HL-60 (cell line): ENCODE measurements around the gene NINJ2.

Source experiments
- POLR2AphosphoS5 ChIP-seq: IDR thresholded peaks from 2 replicates; pipeline ENCODE4 v1.6.1; 2012; ENCODE audit warnings: low read depth
- TF ChIP-seq, protein P1 (sequence below): IDR thresholded peaks from one replicate; pipeline ENCODE4 v1.5.1; 2011; ENCODE audit warnings: low read length, control low read depth, inconsistent platforms; ENCODE audit not compliant: insufficient read depth

DNA sequence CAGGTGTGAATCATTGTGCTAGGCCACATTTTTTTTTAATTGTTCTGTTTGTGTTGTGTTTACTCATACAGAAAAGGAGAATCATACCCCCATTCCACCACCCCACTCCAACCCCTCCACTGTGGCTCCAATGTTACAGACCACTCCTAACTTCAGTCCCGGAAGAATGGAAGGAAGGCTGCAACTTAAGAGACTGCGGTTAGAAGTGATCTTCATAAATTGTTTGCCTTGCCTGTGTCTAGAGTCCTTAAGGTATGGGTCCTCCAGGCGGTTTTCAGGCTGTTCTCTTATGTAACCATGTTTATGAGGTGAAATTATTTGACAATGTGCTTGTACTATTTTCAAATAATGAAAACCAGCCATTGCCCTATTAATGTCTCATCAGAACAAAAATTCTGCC is 22.5 kb downstream of the NINJ2 start:
- TF ChIP-seq, protein P1, sequence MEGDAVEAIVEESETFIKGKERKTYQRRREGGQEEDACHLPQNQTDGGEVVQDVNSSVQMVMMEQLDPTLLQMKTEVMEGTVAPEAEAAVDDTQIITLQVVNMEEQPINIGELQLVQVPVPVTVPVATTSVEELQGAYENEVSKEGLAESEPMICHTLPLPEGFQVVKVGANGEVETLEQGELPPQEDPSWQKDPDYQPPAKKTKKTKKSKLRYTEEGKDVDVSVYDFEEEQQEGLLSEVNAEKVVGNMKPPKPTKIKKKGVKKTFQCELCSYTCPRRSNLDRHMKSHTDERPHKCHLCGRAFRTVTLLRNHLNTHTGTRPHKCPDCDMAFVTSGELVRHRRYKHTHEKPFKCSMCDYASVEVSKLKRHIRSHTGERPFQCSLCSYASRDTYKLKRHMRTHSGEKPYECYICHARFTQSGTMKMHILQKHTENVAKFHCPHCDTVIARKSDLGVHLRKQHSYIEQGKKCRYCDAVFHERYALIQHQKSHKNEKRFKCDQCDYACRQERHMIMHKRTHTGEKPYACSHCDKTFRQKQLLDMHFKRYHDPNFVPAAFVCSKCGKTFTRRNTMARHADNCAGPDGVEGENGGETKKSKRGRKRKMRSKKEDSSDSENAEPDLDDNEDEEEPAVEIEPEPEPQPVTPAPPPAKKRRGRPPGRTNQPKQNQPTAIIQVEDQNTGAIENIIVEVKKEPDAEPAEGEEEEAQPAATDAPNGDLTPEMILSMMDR = no peak
- no peak for TF ChIP-seq POLR2AphosphoS5
